Measurements from ENCODE around the gene LRRC8C.

GRCh38 chr1:89739844-89740216 is 106.9 kb downstream of the LRRC8C start:
- TF ChIP-seq CTCF (IDR thresholded peaks at IDR 0.05), result no peak
- TF ChIP-seq ZFX (IDR thresholded peaks at IDR 0.05; ENCODE audit: borderline replicate concordance), result no peak
